ENCODE results near the gene NCF2.

Gene NCF2

DNA sequence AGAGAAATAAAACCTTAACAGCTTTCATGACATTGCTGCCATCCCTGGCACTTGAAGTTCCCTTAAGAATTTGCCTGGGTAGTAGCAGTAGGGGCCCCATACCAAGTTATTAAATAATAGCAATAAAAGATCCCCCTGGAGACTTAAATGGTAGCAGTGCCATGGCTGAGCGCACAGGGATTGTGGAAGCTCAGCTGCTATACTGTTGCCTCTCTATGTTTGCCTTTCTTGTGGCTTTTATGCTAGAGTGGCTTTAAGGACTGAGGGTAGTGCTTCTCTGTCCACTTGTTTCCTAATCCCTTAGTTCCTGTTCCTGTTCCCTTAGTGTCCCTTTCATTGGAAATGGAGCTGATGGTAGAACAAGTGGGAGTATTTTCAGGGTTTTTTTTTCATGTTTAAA lies 42.1 kb downstream of the NCF2 start:
- DNase-seq, result no peak

DNA sequence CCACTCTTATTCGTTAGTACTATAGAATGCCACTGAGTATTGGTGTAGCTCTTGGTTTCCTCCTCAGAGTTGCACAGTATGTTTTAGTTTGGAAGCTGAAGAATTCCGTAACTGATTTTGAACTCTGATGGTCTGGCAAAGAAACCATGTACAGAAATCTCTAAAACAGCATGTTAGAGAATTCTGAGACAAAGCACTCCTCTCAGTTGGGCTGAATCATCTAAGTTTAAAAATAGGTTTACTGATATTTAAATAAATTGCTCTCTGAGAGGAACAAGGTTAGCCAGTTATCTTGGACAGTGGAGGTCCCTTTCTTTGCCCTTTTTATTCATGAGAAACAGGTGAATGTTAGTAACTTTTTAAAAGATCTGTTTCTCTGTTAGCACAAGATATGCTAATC lies 43.8 kb downstream of the NCF2 start:
- DNase-seq, result no peak

DNA sequence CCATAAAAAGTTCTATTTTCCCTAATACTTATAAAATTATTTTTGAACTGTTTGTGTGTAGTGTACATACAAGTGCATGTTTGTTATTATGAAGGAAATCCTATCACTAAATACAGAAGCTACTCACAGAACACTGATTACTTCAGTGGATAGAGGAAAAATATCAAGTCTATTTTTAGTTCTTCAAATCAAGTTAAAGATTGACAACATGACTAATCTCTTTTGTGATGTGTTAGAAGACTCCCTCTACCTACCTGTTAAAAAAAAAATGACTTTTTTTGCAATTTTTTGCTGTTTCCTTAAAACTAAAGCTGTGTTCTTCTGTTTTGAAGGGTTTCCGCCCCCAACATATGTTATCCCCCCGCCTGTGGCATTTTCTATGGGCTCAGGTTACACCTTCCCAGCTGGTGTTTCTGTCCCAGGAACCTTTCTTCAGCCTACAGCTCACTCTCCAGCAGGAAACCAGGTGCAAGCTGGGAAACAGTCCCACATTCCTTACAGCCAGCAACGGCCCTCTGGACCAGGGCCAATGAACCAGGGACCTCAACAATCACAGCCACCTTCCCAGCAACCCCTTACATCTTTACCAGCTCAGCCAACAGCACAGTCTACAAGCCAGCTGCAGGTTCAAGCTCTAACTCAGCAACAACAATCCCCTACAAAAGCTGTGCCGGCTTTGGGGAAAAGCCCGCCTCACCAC lies 45.5 kb downstream of the NCF2 start:
- DNase-seq, result no peak

DNA sequence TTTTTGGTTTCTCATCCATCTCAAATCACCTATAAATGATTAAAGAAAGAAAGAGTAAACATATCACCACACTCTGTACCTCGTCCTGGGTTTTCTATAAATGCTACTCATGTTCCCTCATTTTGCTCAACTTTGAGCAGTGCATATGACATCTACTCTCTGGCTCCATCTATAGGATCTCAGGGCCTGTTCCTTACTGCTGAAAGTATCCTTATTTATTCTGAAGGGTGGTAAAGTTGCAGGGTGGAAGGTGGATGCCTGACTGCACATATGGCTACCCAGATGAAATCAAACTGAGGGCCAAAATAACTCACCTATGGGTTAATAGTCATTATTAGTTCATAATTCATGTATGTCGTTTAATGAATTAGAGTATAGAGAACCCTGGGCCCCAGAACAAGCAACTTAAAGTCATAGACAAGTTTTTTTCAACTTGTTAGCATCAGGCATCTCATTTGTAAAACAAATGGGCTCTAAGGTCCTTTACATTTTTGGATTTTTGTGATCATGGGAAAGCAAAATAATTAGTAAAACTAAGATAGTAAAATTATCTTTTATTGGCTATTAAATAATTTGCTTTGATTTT lies 46.5 kb downstream of the NCF2 start:
- peak; percentile 42 for DNase-seq

DNA sequence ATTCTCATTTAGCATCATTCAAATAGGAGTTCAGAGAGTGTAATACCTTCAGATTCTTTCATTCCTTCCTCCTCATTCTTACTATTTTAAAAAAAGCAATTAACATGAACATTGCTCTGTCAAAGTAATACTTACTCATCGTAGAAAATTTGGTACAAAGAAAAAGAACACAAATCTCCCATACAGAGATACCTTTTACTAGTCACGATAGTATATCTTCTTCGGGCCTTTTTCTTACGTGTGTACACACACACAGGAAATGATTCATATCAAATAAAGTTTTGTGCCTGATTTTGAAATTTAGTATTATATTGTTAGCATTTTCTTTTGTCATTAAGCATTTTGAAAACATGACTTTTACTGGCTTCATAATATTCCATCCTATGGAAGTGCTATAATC lies 52.9 kb downstream of the NCF2 start:
- no peak for DNase-seq

DNA sequence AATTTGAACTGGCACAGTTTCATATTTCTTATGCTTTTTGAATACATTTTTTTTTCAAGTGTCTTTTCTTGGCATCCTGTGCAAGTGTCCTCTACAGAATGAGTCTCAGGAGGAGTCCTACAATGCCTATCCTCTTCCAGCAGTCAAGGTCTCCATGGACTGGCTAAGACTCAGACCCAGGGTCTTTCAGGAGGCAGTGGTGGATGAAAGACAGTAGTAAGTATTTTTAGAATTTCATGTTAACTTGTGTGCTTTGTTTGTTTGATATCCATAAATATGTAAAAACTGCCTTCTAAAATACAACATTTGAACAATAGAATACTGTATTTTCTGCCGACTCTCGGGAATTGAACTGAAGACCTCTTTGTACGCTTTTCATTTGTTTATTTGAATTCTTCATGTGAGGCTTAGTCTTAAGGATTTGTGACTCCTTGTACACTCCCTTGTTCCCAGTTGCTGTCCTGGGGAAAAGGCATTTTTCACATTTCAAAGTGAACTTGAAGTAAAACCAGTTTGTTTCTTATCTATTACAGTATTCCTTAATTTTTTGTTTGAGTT lies 56.6 kb downstream of the NCF2 start:
- no peak for DNase-seq

DNA sequence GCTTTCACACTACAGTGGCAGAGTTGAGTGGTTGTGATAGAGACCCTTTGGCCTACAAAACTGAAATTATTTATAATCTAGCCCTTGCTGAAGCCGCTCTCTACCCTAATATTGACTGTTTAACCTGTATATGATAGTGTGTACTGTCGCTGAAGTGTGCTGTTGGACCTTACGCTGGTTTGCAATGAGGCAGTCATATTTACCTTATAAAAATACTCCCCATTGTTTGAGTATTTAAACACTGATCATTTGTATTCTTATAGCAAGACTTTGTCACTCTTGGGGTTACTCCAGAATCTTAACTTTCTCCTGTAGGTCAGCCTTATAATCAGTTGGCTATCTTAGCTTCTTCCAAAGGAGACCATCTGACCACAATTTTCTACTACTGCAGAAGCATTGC lies 61.7 kb downstream of the NCF2 start:
- no peak for DNase-seq

DNA sequence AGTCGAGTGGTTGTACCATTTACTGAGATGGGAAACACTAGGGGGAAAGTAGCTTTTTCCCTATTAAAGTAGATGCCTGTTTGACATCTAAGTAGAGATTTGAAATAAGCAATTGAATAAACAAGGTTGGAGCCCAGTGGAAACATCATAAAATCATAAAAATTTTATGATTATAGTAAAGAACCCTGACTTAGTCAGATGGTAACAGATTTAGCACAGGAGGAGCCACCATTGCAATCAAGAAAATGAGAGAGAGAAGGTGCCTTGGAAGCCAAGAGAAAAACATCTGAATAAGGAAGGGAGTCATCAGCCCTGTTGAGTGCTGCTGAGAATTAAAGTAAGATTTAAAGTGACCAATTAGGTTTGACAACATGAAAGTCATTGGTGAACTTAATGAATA lies 68.2 kb downstream of the NCF2 start:
- no peak for DNase-seq

DNA sequence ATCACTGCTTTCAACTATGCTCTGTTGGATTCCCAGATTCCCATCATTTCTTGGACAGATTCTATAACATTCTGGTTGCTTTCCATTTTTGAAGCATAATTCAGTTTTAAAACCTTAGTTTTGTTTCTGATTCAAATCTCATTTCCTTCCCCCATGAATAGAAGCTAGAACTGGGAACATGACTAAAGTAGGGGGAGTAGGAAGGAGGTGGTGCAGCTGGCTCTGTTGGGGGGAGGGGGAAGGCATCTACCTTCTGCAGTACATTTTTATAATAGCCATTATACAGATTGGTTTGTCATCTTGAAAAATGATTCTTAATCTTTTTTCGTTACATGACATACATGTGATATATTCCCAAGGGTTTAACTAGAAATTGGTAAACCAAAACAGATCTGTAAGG lies 69.9 kb downstream of the NCF2 start:
- DNase-seq, result no peak

DNA sequence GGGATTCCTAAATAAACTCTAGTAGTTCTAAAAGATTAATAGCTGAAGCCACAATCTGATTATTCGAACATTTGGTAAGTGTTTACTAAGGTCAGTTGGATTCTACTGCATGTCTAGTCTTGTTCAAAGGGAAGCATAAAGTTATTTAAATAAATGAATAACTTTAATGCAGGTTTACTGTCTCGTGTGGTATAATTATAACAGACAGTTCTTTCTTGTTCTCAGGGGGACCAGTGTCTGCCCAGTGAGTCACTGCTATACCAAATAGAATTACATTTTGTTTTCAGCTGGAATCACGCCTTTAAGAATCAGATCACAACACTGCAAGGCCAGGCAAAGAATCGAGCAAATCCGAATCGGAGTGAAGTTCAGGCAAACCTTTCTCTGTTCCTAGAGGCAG lies 72.9 kb downstream of the NCF2 start:
- DNase-seq, result no peak

DNA sequence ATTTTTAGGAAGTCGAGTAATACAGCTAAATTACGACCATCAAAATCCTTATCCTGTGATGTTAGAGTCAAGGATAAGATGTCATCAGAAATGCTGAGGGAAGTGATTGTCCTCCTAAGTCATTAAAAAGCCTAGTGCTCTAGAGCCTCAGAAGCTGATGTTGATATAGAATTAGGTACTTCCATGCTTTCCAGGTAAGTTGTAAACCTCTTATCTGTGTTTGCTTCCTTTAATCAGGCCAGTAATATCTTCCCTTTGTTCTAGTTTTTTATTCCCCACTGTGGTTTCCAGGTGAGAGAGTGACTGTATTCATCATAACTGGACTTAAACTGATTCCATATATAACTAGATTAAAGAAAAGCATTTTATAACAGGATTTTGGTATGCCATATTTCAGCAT lies 73.5 kb downstream of the NCF2 start:
- no peak for DNase-seq

DNA sequence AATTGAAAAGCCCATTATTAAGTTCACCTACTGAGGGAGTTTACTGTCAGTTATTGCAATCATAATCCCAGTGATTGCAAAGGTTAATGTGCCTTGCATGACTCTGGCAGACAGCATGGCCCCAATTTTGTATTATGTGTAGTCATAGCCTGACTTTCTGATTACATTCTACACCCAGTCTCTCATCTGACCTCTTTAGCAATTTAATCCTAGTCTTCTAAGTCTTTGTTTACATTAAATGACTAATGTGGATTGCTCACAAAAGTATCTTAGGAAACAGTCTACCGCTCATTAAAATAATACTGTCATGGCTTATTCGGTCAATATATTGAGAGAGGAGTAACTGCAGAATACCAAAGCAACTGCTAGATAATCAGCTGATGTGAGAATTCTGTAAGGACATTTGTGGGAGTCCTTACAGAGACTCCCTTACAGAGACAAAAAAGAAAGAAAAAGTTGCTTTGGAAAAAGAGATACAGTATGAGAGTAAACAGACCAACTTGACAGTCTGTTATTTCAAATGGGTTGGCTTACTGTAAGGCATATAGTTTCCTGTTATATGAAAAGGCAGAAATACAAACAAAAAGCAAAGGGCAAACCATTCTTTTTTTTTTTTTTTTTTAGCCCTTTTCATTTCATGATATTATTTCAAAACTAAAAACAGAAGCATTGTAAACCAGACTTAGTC lies 75.1 kb downstream of the NCF2 start:
- DNase-seq, result no peak

DNA sequence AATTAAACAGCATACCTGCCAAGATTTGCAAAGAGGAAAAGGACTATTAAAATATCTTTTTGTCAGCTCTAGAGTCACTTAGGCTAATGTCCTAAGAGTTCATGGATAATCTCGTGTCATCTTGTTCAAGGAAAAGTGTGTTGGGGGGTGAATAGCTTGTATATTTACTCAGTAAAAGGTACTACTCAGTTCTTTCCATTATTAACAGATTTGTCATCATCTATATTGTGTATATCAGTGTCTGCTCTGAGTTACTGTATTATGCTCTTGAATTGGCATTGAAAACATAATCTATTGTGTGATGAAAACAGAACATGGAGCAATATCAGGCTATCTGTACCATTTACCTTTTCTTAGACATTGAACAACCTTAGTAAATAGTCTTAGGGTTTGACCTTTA lies 76.0 kb downstream of the NCF2 start:
- no peak for DNase-seq

DNA sequence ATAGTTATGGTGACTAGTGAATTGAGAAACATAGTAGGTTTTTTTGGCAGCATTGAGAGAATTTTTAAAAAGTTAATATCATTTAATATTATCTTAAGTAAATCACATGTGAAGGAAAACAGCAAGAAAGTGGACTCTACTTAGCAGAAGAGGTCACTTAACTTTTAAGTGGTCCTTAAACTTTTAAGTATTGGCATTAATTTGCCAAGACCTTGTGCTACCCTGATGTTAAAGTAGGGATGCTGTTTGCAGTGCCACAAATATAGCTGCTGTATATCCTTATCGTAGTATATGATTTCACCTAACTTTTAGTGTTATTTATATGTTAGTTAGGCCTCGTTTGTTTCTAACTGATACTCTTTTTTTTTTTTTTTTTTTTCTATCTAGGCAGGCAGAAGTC lies 77.8 kb downstream of the NCF2 start:
- no peak for DNase-seq

DNA sequence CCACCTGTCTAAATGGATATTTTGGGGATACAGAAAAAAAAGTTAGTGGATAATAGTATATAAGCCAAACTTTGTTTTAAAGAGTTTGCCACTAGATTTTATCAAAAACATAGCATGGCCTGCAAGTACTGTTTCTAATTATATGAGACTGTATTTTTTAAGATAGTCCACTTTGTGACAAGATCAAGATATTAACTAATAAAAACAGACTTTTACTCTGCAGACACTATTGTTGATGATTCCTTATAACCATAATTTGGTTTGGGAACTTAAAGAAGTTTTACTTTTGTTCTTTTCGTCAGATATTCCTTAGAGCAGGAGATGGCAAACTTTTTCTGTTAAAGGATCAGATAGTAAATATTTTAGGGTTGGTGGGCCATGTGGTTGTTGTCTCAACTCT lies 81.6 kb downstream of the NCF2 start:
- DNase-seq, result no peak

DNA sequence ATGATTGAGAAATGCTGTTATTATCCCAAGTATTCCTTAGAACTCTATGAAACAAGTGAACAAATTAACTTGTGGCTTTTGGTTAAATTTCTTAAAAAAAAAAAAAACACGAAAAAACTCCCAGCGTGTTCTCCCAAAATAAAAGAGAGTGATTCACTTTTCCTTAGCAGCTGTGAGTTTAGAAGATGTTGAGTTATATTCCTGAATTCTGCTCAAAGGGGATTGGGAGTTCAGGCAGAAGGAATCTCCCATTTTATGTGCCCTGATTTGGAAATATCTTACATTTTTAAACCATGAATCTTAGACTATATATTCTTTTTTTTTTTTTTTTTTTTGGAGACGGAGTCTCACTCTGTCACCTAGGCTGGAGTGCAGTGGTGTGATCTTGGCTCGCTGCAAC lies 83.7 kb downstream of the NCF2 start:
- no peak for DNase-seq
